Pancreas (tissue), 10 donors: ENCODE measurements around the gene SFXN3. TPM values are rescaled to one million over a fixed set of nuclear protein-coding genes. Genes with fewer than 3 reads are reported as not detected.

Source experiments
- ATAC-seq, 4 donors: fragments of 200-7000 bp; cut with Tn5 transposase; one replicate each; pipeline versions ENCODE4 v1.8.0 to v1.9.1; 2020; ENCODE audit warnings: mild to moderate bottlenecking in 4 of 4, moderate library complexity in 4 of 4
- DNase-seq, 6 donors: peaks; one replicate each; pipeline ENCODE4 v3.0.0-alpha.2; 2020
- FAIRE-seq: peaks from 2 replicates; lab custom pipeline; 2012; peaks lifted over from hg19 to GRCh38; lab: Jason Lieb, UNC
- H3K27ac ChIP-seq, 4 donors: fragments of 200-600 bp; sonication (generic); 1 replicate in 3 of 4; 2 replicates in 1 of 4; pipeline versions ENCODE4 v1.5.0 to v1.8.0; 2020
- H3K27me3 ChIP-seq, 4 donors: fragments of 200-600 bp; one replicate each; pipeline ENCODE4 v1.8.0; 2021
- H3K36me3 ChIP-seq, 3 donors: fragments of 200-600 bp; sonication (generic) in 1 of 3; one replicate each; pipeline versions ENCODE4 v1.5.0 to v1.8.0; 2020 to 2021
- H3K4me1 ChIP-seq, 3 donors: fragments of 200-600 bp; one replicate each; pipeline ENCODE4 v1.8.0; 2021
- H3K4me3 ChIP-seq, 4 donors: fragments of 200-600 bp; sonication (generic) in 2 of 4; one replicate each; pipeline versions ENCODE4 v1.5.0 to v1.8.0; 2020 to 2021
- H3K9me3 ChIP-seq, 4 donors: fragments of 200-600 bp; one replicate each; pipeline ENCODE4 v1.8.0; 2021
- CTCF ChIP-seq, 4 donors: fragments of 200-600 bp; sonication (generic) in 3 of 4; IDR thresholded peaks; one replicate each; pipeline versions ENCODE4 v1.5.0 to v1.8.0; 2021; ENCODE audit warnings: antibody characterized with exemption in 4 of 4
- WGBS, 2 donors: extraction: QIAGEN DNeasy Blood & Tissue Kit; methylation state at CpG; one replicate each; pipeline ENCODE4 v1.1.7; 2013; 5-methylcytosine and 5-hydroxymethylcytosine counted together
- intact Hi-C, 3 donors: fragments of 100-400 bp; cut with DNase I; formaldehyde crosslinking; loops; one replicate each; pipeline versions ENCODE4 v1.11.1 to v1.14.2; 2022
- polyA plus RNA-seq, 2 donors: library from polyadenylated mRNA; stranded (reverse); fragments of 200-250 nt; gene quantifications; one replicate each; pipeline ENCODE4 v1.2.3, GENCODE V29; 2013
- total RNA-seq, 6 donors: library from RNA; stranded (reverse); fragmentation: NEBNext Ultra II Directional in 4 of 6; extraction: Animal tissue kit (Norgen Biotek cat#: 25700) in 4 of 6; gene quantifications; one replicate each; pipeline versions ENCODE4 v1.2.1 to v1.2.4, GENCODE V29; 2021 to 2023
- donor health status: healthy with polysubstance abuse.
- donor health status: DM: no; HTN: no; CAD: no; lungs with moderate emphysema.
- donor health status: DM: no; HTN: no; CAD: no.
- donor health status: control.
- donor health status: control.
- donor health status: Bipolar disorder and iron deficiency.
- donor health status: DM: yes; HTN: yes; CAD: no.
- donor health status: DM: no; HTN: no; CAD: no.
- donor health status: DM: no; HTN: no; CAD: no.
- donor health status: DM: yes; HTN: yes; CAD: no.

Gene SFXN3
- total and polyA plus RNA-seq, 8 donors = 8.2 to 33.5 (median 16.4) TPM

GRCh38 chr10:101000127-101000914 is 30.7 kb upstream of the SFXN3 start:
- no peak for ATAC-seq
- peak overlapping the region; percentile 57 to 99 (median 98) for H3K27ac ChIP-seq
- peak in 3 of 6 donors; percentile 33 to 81 (median 67) for DNase-seq
- peak overlapping the region; percentile 21 to 91 (median 68) for H3K4me3 ChIP-seq
- WGBS, 2 donors = 22 to 26% methylated on average over 19 of the region's 19 CpGs
- TF ChIP-seq CTCF (IDR thresholded peaks at IDR 0.05) = no peak
- no peaks in the 10 kb centered on the region for H3K27me3 ChIP-seq
- no peaks in the 10 kb centered on the region for H3K9me3 ChIP-seq
- peaks cover 0 to 20% (median 8%) of the 10 kb centered on the region in 3 donors for H3K4me1 ChIP-seq
- intact Hi-C loops = no loop called here
- no peak for FAIRE-seq
- H3K36me3 ChIP-seq = peaks cover 0 to 7% (median 5%) of the 10 kb centered on the region in 3 donors

- DNase-seq (peak in 5 of 6 donors; percentile 55 to 76 (median 68)), FAIRE-seq (no peak), ATAC-seq (peak in 1 of 4 donors; percentile 9)
- H3K27ac ChIP-seq = peak overlapping the region; percentile 49 to 99 (median 77)
- intact Hi-C loops = no loop called here
- peak overlapping the region in 3 of 4 donors; percentile 47 to 91 (median 88) for H3K4me3 ChIP-seq
- no peaks in the 10 kb centered on the region for H3K27me3 ChIP-seq
- no peak for TF ChIP-seq CTCF (IDR thresholded peaks at IDR 0.05)
- H3K36me3 ChIP-seq = peaks cover 0 to 9% (median 8%) of the 10 kb centered on the region in 3 donors
- WGBS, 2 donors = 60 to 62% methylated on average over 12 of the region's 12 CpGs
- peaks cover 0 to 20% (median 8%) of the 10 kb centered on the region in 3 donors for H3K4me1 ChIP-seq
- H3K9me3 ChIP-seq = no peaks in the 10 kb centered on the region
Measured at GRCh38 chr10:101000915-101001658, 29.9 kb upstream of the SFXN3 start.

DNA sequence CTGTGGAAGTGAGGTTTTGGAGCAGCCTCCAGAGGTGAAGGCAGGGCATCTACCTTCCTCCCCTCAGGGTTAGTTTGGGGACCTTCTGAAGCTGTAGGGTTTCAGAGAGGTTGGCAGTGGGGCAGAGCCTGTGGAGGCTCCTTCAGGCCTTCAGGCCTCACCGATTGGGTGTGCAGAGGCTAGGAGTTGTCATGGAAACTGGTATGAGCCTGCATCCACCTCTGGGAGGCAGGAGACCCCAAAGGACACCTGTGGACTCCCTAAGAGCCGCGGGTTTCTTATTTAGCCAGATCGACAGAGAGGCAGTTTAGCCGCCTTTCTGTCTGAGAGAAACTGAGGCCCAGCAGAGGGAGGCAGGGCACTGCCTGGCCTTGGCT is 29.4 kb upstream of the SFXN3 start:
- no peak for TF ChIP-seq CTCF (IDR thresholded peaks at IDR 0.05)
- FAIRE-seq (no peak), ATAC-seq (no peak), DNase-seq (no peak)
- peak overlapping the region; percentile 4 to 99 (median 73) for H3K27ac ChIP-seq
- 70 to 73% methylated on average over 5 of the region's 5 CpGs for WGBS, 2 donors
- peaks cover 0 to 13% (median 9%) of the 10 kb centered on the region in 3 donors for H3K36me3 ChIP-seq
- no peaks in the 10 kb centered on the region for H3K27me3 ChIP-seq
- peaks cover 0 to 15% (median 4%) of the 10 kb centered on the region in 3 donors for H3K4me1 ChIP-seq
- intact Hi-C loops = no loop called here
- H3K4me3 ChIP-seq = peak overlapping the region in 1 of 4 donors; percentile 3
- no peaks in the 10 kb centered on the region for H3K9me3 ChIP-seq

GRCh38 chr10:101002456-101002855 is 28.6 kb upstream of the SFXN3 start:
- WGBS, 2 donors = 83 to 84% methylated on average over 11 of the region's 11 CpGs
- Histone ChIP-seq H3K36me3 (peaks cover 0 to 13% (median 9%) of the 10 kb centered on the region in 3 donors), H3K4me3 (no peak overlapping the region), H3K4me1 (peaks cover 0 to 14% (median 4%) of the 10 kb centered on the region in 3 donors), H3K27ac (peak overlapping the region in 1 of 4 donors; percentile 97), H3K27me3 (no peaks in the 10 kb centered on the region), H3K9me3 (no peaks in the 10 kb centered on the region)
- TF ChIP-seq CTCF (IDR thresholded peaks at IDR 0.05) = no peak
- ATAC-seq (no peak), DNase-seq (peak in 1 of 6 donors; percentile 65), FAIRE-seq (no peak)
- intact Hi-C loops = no loop called here
